Neuronal stem cell (in vitro differentiated cells): ENCODE measurements around the gene PLA2G7.
"Not testable (repeated sequence)": the region's sequence is repeated elsewhere in the genome, so short reads cannot be mapped to it uniquely, and the experiment has no call there.

ENCODE experiments used
- DNase-seq: peaks from one replicate; pipeline ENCODE4 v3.0.0-alpha.2; 2013; ENCODE audit warnings: low spot score
- H2AFZ ChIP-seq: one replicate; pipeline ENCODE4 v1.6.1; 2013; ENCODE audit warnings: mild to moderate bottlenecking, low read length, inconsistent platforms
- H2AK5ac ChIP-seq: 2 replicates; pipeline ENCODE4 v1.6.1; 2013; ENCODE audit warnings: low read depth, mild to moderate bottlenecking, inconsistent platforms, low read length, moderate library complexity, mixed read lengths
- H2BK120ac ChIP-seq: 2 replicates; pipeline ENCODE4 v1.6.1; 2013; ENCODE audit warnings: low read depth, mild to moderate bottlenecking, inconsistent platforms, low read length, moderate library complexity, mixed read lengths
- H2BK12ac ChIP-seq: one replicate; pipeline ENCODE4 v1.6.1; 2013; ENCODE audit warnings: low read length, inconsistent platforms
- H2BK15ac ChIP-seq: 2 replicates; pipeline ENCODE4 v1.6.1; 2013; ENCODE audit warnings: mild to moderate bottlenecking, low read length, inconsistent platforms, mixed read lengths
- H2BK5ac ChIP-seq: one replicate; pipeline ENCODE4 v1.6.1; 2013; ENCODE audit warnings: inconsistent platforms, mild to moderate bottlenecking, low read length, moderate library complexity
- H3K14ac ChIP-seq: one replicate; pipeline ENCODE4 v1.6.1; 2013; ENCODE audit warnings: low read length, inconsistent platforms
- H3K18ac ChIP-seq: 2 replicates; pipeline ENCODE4 v1.6.1; 2013; ENCODE audit warnings: low read length, inconsistent platforms
- H3K23ac ChIP-seq: 2 replicates; pipeline ENCODE4 v1.6.1; 2013; ENCODE audit warnings: low read depth, mild to moderate bottlenecking, mixed read lengths, low read length, inconsistent platforms; ENCODE audit not compliant: poor library complexity
- H3K27ac ChIP-seq: replicated peaks from 3 replicates; pipeline ENCODE4 v1.5.1; 2013; ENCODE audit warnings: low read length, inconsistent platforms
- H3K27me3 ChIP-seq, 3 experiments: 2 replicates each; pipeline ENCODE4 v1.6.1; 2013; ENCODE audit warnings: low read length in 3 of 3, mild to moderate bottlenecking in 2 of 3, inconsistent platforms in 1 of 3, low read depth in 1 of 3, mixed read lengths in 1 of 3, moderate library complexity in 1 of 3; ENCODE audit not compliant: control insufficient read depth in 3 of 3, insufficient read depth in 3 of 3
- H3K36me3 ChIP-seq, 2 donors: replicated peaks in 1 of 2; 2 replicates each; pipeline ENCODE4 v1.6.1; 2013; ENCODE audit warnings: low read length in 2 of 2; ENCODE audit not compliant: control insufficient read depth in 2 of 2, insufficient read depth in 2 of 2
- H3K4ac ChIP-seq: 2 replicates; pipeline ENCODE4 v1.6.1; 2013; ENCODE audit warnings: inconsistent platforms, mild to moderate bottlenecking, low read length, moderate library complexity
- H3K4me1 ChIP-seq, 2 donors: 1 replicate in 1 of 2; 2 replicates in 1 of 2; pipeline ENCODE4 v1.6.1; 2013; ENCODE audit warnings: low read length in 2 of 2, low read depth in 1 of 2; ENCODE audit not compliant: control insufficient read depth in 2 of 2, insufficient read depth in 1 of 2
- H3K4me2 ChIP-seq: one replicate; pipeline ENCODE4 v1.6.1; 2013; ENCODE audit warnings: mild to moderate bottlenecking, low read length, inconsistent platforms; ENCODE audit not compliant: insufficient read depth, poor library complexity, severe bottlenecking
- H3K4me3 ChIP-seq, 2 donors: 2 replicates each; pipeline ENCODE4 v1.5.1; 2013; ENCODE audit warnings: low read length in 2 of 2, mild to moderate bottlenecking in 2 of 2, inconsistent platforms in 1 of 2, moderate library complexity in 1 of 2
- H3K79me1 ChIP-seq: one replicate; pipeline ENCODE4 v1.6.1; 2013; ENCODE audit warnings: low read depth, mild to moderate bottlenecking, inconsistent platforms, low read length, moderate library complexity
- H3K9ac ChIP-seq: one replicate; pipeline ENCODE4 v1.6.1; 2013; ENCODE audit warnings: mild to moderate bottlenecking, low read depth, low read length, inconsistent platforms; ENCODE audit not compliant: poor library complexity
- H3K9me3 ChIP-seq, 2 donors: replicated peaks in 1 of 2; 2 replicates each; pipeline versions ENCODE3 to v1.6.1; 2013; ENCODE audit warnings: low read length in 2 of 2, mild to moderate bottlenecking in 2 of 2, inconsistent platforms in 1 of 2, low read depth in 1 of 2, mixed read lengths in 1 of 2, moderate library complexity in 1 of 2; ENCODE audit not compliant: control insufficient read depth in 2 of 2, insufficient read depth in 1 of 2
- H4K8ac ChIP-seq: one replicate; pipeline ENCODE4 v1.6.1; 2013; ENCODE audit warnings: low read depth, mild to moderate bottlenecking, inconsistent platforms, low read length, moderate library complexity
- H4K91ac ChIP-seq: one replicate; pipeline ENCODE4 v1.6.1; 2013; ENCODE audit warnings: low read length, low read depth, mild to moderate bottlenecking, inconsistent platforms; ENCODE audit not compliant: poor library complexity
- WGBS, 2 donors: extraction: QIAGEN DNeasy Blood & Tissue Kit; methylation state at CpG; one replicate each; pipeline ENCODE4 v1.1.7; 2013; ENCODE audit warnings: missing lambda C conversion rate in 2 of 2, mixed read lengths in 1 of 2; ENCODE audit not compliant: insufficient read length in 2 of 2, insufficient replicate concordance in 1 of 2; ENCODE audit errors: extremely low coverage in 2 of 2; 5-methylcytosine and 5-hydroxymethylcytosine counted together

Gene PLA2G7

GRCh38 chr6:46748940-46749503 lies 13.8 kb upstream of the PLA2G7 start:
- no peak overlapping the region for H3K4me2 ChIP-seq
- H2AK5ac ChIP-seq = no peak overlapping the region
- no peak overlapping the region for H2BK15ac ChIP-seq
- no peak overlapping the region for H4K8ac ChIP-seq
- no peak overlapping the region for H3K4ac ChIP-seq
- H3K9ac ChIP-seq = no peak overlapping the region
- H2AFZ ChIP-seq = no peak overlapping the region
- H3K4me1 ChIP-seq = peaks cover 0 to 6% of the 10 kb centered on the region in 2 donors
- H3K9me3 ChIP-seq = peaks cover 0 to 2% of the 10 kb centered on the region in 2 donors
- no peak overlapping the region for H3K27ac ChIP-seq
- no peaks in the 10 kb centered on the region for H3K27me3 ChIP-seq
- H3K79me1 ChIP-seq = no peaks in the 10 kb centered on the region
- H2BK120ac ChIP-seq = no peak overlapping the region
- no peaks in the 10 kb centered on the region for H3K36me3 ChIP-seq
- no CpG with 5 or more reads among the region's 5 CpGs for WGBS, 2 donors
- no peak for DNase-seq
- H3K23ac ChIP-seq = no peak overlapping the region
- no peak overlapping the region for H2BK5ac ChIP-seq
- no peak overlapping the region for H4K91ac ChIP-seq
- no peak overlapping the region for H3K4me3 ChIP-seq
- no peak overlapping the region for H2BK12ac ChIP-seq
- H3K14ac ChIP-seq = no peak overlapping the region
- H3K18ac ChIP-seq = peak overlapping the region; percentile 24

GRCh38 chr6:46746696-46747095 lies 11.5 kb upstream of the PLA2G7 start, which contains the start of gene ANKRD66:
Gene ANKRD66 (plus strand): TSS chr6:46746933. CDS start chr6:46751949, 5,016 bp downstream.
- no peak within 1 kb of the TSS for H3K14ac ChIP-seq
- no peak within 1 kb of the TSS for H2BK12ac ChIP-seq
- no peak within 1 kb of the TSS for H2AK5ac ChIP-seq
- DNase-seq = no peak
- H3K4me2 ChIP-seq = no peak within 1 kb of the TSS
- no peak within 1 kb of the TSS for H4K8ac ChIP-seq
- no peak within 1 kb of the TSS for H3K23ac ChIP-seq
- H2BK120ac ChIP-seq = no peak within 1 kb of the TSS
- no peak within 1 kb of the TSS for H3K18ac ChIP-seq
- H3K36me3 ChIP-seq = no peaks in the 10 kb centered on the region
- peaks cover 0 to 2% of the 10 kb centered on the region in 2 donors for H3K9me3 ChIP-seq
- H3K4me3 ChIP-seq = no peak within 1 kb of the TSS
- no peaks in the 10 kb centered on the region for H3K27me3 ChIP-seq
- H2BK5ac ChIP-seq = no peak within 1 kb of the TSS
- no peak within 1 kb of the TSS for H3K27ac ChIP-seq
- no peak within 1 kb of the TSS for H4K91ac ChIP-seq
- H3K4ac ChIP-seq = no peak within 1 kb of the TSS
- no peak within 1 kb of the TSS for H3K9ac ChIP-seq
- peaks cover 0 to 6% of the 10 kb centered on the region in 2 donors for H3K4me1 ChIP-seq
- no peak within 1 kb of the TSS for H2BK15ac ChIP-seq
- H3K79me1 ChIP-seq = no peaks in the 10 kb centered on the region
- no peak within 1 kb of the TSS for H2AFZ ChIP-seq
- WGBS, 2 donors = no CpG with 5 or more reads among the region's 1 CpG

GRCh38 chr6:46745973-46746372 lies 10.8 kb upstream of the PLA2G7 start:
- Histone ChIP-seq H4K91ac (no peak overlapping the region), H4K8ac (no peak overlapping the region), H2AK5ac (no peak overlapping the region), H3K18ac (no peak overlapping the region), H3K4me3 (no peak overlapping the region), H3K9ac (no peak overlapping the region), H2BK5ac (no peak overlapping the region), H3K79me1 (no peaks in the 10 kb centered on the region), H3K4me1 (peaks cover 0 to 6% of the 10 kb centered on the region in 2 donors), H2AFZ (no peak overlapping the region), H3K4me2 (no peak overlapping the region), H3K36me3 (no peaks in the 10 kb centered on the region), H3K23ac (no peak overlapping the region), H2BK15ac (no peak overlapping the region), H3K4ac (no peak overlapping the region), H3K14ac (no peak overlapping the region), H2BK12ac (no peak overlapping the region), H2BK120ac (no peak overlapping the region), H3K27ac (no peak overlapping the region), H3K9me3 (peaks cover 0 to 2% of the 10 kb centered on the region in 2 donors), H3K27me3 (no peaks in the 10 kb centered on the region)
- no peak for DNase-seq
- no CpG with 5 or more reads among the region's 2 CpGs for WGBS, 2 donors

GRCh38 chr6:46744159-46744725 lies 9.1 kb upstream of the PLA2G7 start:
- H2BK12ac ChIP-seq, H3K27me3 ChIP-seq, H3K14ac ChIP-seq, H3K9me3 ChIP-seq, H4K8ac ChIP-seq, H3K27ac ChIP-seq, H2BK120ac ChIP-seq, H4K91ac ChIP-seq, H2BK15ac ChIP-seq, H2AFZ ChIP-seq, H2AK5ac ChIP-seq, DNase-seq, H3K4me1 ChIP-seq, H3K36me3 ChIP-seq, H3K79me1 ChIP-seq, H3K9ac ChIP-seq, H3K23ac ChIP-seq, H3K4me3 ChIP-seq, H3K18ac ChIP-seq, H2BK5ac ChIP-seq, H3K4ac ChIP-seq, H3K4me2 ChIP-seq: not testable (repeated sequence)
- no CpG with 5 or more reads among the region's 3 CpGs for WGBS, 2 donors
